ENCODE results near the gene CCDC170. TPM values are rescaled to one million over a fixed set of nuclear protein-coding genes. Genes with fewer than 3 reads are reported as not detected.

Gene CCDC170
- total RNA-seq, 1 donor from 2014 or later, result not detected

DNA sequence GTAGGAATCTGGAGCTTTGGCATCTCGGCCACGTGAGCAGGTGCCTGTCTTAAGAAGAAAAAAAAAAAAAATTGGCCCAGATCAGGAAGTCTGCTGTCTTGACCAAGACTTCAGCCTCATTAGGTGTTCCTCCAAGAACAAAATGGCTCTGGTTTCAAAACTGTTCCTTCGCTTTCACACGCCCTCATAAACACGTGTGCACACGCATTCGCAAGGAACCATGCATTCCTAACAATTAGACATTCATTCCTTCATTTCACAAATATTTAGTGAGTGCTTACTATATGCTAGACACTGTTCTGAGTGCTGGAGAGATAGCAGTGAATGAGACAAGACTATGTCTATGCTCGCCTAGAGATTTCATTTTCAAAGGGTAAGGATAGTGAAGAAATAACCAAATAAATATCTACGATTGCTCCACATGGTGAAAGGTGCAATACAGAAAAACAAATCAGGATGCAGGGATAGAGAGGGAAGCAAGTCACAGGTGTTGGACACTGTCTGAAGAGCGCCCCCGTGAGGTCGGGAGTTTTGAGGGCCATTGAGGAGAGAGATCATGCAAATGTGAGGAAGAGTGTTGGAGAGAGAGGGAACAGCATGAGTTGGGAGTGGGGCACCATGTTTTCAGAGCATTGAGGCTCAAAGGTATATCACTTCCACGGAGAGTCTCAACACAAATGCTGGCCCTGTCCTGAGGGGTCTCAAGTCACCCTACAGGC lies 53.3 kb downstream of the CCDC170 start:
- DNase-seq (ENCODE audit: low read depth), result no peak

DNA sequence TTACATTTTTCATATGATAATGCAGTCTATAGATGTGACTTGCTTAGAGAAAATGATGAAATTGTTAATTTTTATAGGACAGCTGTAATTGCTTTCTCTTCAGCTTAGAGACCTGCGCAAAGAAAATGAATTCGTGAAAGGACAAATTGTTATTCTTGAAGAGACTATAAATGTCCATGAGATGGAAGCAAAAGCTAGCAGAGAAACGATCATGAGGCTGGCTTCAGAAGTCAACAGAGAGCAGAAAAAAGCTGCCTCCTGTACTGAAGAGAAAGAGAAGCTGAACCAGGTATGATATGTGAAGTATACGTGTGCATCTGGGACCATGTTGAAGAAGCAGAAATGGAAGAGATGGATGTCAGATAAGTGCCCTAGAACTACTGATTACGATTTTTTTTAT lies 54.4 kb downstream of the CCDC170 start:
- no peak for DNase-seq (ENCODE audit: low read depth)

DNA sequence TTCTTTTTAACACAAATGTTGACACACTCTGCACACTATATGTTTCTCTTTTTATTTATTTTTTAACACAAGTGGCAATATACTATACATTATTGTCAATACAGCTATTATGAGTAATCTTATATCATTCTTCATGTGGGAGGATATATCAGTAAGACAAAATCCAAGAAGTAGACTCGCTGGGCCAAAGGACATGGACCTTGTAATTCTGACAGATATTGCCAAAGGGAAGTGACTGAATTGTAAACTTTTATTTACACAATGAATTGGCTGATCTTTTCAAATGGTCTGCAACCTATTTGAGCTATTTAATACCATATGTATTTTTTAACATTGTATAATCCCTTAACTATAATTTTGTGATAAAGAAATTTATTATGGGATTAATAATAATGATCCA lies 56.0 kb downstream of the CCDC170 start:
- no peak for DNase-seq (ENCODE audit: low read depth)

DNA sequence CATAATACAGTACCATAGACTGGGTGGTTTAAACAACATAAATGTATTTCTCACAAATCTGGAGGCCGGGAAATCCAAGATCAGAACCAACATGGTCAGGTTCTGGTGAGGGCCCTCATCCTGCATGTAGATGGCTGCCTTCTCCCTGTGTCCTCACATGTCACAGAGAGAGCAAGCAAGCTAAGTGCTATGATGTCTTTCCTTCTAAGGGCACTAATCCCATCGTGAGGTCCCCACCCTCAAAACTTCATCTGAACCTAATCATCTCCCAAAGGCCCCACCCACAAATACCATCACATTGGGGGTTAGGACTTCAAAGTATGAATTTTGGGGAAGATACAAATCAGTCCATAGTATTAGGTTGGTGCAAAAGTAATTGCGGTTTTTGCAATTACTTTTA lies 56.8 kb downstream of the CCDC170 start:
- no peak for DNase-seq (ENCODE audit: low read depth)

DNA sequence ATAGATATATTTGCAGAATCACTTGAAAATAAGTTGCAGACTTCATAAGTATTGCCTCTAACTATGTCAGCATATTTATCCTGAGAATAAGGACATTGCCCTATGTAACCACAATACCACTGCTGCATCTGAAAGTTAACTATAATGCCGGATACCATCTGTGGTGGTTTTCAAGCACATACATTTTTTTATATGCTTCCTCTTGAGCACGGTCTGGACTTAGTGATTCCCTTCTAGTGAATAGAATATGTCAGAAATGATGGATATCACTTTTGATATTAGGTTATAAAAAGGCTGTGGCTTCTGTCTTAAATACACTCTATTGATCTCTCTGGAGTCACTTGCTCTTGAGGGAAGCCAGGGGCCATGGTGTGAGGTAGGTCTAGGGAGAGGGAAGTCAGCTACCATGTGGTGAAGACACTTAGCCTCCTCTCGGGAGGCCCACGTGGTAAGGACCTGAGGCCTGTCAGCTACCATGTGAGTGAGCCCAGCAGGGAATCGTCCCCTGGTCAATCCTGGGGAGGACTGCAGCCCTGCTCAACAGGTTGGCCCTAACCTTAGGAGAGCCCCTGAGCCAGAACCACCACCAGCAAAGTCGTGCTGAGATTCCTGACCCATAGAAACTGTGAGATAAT lies 57.5 kb downstream of the CCDC170 start:
- DNase-seq (ENCODE audit: low read depth), result no peak

DNA sequence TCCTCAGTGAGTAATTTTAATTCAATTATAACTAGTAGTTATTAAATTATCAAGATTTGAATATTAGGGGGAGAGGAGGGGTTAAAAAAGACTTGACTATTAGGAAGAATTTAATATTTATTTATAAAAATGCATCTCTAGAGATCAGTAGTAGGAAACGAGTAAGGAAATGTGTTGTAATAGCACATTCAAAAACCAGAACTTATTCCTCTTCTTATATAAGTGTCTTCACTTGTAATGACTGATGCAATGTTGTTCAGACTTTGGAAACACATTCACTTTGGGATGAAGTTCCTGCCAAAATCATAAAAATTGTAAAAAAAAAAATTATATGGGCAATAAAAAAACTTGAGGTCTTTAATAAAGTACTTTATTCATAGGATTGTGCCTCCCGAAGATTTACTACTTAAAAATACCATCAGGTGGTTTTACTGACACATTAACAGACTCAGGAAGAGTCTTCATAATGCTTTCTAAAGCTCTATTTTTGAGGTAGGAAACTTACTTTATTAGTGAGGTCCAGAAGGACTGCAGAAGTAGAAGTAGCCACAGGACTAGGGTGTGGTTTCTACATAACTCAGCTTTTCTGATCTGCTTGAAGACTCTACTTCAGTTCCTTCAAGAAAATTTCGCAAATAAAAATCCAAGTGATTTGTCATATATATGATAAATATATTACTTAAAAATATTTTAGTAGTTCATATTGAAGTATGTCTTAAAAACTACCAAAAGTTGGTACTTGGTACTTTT lies 59.8 kb downstream of the CCDC170 start:
- DNase-seq (ENCODE audit: low read depth), result no peak

DNA sequence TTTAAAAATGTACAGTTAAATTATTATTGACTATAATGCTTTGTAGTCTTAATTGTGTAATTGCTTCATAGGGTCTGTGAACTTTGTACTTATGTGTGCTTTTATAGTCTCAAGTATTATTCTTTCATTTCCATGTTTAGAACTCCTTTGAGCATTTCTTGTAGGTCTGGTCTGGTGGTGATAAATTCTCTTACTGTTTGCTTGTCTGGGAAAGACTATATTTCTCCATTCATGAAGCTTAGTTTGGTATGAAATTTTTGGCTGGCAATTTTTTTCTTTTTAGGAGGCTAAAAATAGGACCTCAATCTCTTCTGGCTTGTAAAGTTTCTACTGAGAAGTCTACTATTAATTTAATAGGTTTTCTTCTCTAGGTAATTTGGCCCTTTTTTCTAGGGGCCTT lies 67.4 kb downstream of the CCDC170 start:
- no peak for DNase-seq (ENCODE audit: low read depth)

DNA sequence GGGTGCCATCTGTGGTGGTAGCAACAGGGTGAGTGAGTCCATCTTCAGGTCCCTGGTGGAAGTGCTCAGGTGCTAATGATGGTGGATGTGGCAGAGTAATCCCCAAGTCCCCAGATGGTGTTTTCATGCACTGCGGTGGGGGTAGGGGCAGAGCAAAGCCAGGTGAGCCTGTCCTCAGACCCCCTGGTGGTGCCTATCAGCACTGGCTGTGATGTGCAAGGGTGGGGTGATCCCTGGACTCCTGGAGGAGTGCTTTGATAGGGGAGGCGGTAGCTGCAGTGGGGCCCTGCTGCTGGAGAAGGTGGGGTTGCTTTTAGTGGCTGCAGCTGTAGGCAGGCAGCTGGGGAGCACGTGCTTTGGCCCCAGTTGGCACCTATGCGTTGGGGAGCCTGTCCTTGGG lies 70.8 kb downstream of the CCDC170 start:
- DNase-seq (ENCODE audit: low read depth), result no peak

DNA sequence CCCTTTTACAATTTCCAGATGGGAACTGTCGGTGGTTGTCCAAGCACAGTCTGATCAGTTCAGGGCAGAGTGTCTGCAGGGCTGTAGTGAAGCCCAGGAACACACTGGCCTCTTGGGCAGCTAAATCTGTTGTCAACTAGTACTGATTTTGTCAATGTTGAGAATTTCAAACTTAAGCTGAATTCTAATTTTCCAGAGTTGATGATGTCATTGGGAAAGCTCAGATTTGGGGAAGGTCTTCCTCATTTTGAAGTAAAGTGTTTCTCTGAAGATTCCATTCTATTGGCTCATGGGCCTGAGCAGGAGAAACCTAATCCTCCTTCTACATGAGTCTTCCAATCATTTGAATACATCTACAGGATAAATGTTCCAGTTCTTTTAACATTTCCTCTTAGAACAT lies 72.1 kb downstream of the CCDC170 start:
- DNase-seq (ENCODE audit: low read depth), result no peak

DNA sequence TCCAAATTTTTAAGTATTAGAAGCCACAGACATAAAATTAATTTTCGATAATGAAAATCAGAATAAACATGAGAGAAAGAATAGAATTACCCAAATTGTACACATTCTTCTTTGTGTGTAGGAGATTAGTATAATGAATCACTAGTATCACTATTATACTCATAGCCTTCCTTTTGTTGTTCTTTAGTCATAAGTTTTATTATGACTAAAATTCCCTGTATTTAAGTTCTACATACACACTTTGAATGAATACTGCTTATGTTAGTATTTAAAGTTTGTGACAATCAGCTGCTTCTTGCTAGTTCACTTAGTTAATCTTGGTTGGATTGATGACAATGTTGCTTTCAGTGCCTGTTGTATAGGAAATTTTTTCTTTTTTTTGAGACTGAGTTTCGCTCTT lies 72.7 kb downstream of the CCDC170 start:
- no peak for DNase-seq (ENCODE audit: low read depth)

DNA sequence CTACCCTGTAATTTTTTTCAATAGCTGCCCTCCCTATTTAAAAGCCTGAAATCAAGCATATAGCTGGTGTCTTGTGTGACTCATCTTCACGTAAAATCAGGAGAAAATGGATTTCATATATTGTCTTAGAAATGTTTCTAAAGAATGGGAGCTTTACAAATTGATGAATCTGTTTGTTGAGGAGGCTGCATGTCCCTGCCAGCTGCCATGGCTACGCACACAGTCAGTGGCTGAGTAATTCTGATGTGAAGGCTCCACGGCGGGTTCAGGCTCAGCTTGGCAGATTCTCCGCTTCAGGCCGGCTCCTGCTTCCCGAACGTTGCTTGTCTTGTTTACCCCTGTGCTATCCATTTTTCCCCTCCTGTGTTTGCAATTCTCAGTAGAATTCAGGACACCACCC lies 82.8 kb downstream of the CCDC170 start:
- DNase-seq (ENCODE audit: low read depth), result no peak

DNA sequence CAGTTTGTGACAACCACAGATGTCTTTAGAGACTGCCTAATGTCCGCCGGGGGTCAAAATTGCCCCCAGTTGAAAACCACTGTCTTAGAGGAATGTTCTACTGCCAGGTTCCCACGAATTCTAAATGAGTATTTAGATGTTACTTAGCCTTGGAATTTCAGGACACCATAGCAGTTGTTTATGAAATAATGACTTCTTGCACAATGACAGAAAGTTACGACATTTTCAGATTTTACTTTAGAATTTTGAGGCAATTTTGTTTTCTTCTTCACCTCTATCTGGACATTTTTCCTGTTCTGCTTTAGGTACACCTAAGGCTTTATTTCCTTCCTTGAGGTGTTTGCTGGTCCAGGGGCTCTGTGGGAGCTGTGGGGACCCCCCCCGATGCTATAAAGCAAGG lies 83.4 kb downstream of the CCDC170 start:
- no peak for DNase-seq (ENCODE audit: low read depth)

DNA sequence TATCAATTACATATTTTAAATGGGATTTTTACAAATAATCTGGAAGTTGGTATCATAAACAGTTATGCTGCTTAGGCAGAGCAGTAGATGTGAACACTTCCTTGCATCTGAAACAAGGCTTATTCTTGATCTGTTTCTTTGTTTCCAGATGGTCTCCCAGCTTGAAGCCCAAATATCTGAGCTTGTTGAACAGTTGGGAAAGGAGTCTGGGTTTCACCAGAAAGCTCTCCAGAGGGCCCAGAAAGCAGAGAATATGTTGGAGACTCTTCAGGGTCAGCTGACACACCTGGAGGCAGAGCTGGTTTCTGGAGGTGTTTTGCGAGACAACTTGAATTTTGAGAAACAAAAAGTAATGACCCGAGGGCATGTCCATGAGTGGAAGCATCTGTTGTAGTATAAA lies 91.9 kb downstream of the CCDC170 start:
- DNase-seq (ENCODE audit: low read depth), result no peak

DNA sequence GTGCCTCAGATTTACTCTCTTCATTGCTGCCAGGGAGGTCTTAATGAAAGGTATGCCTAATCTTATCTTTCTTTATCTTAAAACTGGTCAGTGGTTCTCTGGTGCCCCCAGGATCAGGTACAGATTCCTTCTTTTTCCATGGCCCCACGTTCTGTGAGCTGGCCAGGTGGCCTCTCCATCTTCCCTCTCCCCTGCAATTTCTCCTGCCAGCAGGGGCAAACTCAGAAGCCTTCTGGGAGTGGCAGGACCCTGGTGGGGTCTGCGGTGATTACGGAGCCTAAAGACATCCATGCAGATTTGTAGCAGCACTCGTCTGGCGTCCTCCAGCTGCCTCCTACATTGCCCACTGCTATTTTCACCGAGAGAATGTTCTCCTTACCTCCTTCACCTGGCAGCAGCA lies 95.8 kb downstream of the CCDC170 start:
- DNase-seq (ENCODE audit: low read depth), result no peak

DNA sequence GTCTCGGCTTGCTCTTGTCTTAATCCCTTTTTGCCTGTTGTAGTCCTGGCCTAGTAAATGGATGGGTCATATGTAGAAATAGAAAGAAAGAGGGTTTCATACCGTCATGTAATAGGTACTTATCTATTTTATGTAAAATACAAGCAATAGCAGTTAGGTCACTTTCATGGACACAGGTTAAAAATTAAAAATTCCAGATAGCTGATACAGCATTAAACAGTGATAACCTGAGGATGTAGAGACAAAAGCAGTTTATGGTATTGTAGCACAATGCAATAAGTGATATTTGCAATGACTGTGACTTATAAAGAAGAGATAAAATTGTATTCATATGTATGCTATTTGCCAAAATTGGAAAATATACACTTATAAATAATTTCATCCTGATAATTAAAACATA lies 96.9 kb downstream of the CCDC170 start:
- no peak for DNase-seq (ENCODE audit: low read depth)

DNA sequence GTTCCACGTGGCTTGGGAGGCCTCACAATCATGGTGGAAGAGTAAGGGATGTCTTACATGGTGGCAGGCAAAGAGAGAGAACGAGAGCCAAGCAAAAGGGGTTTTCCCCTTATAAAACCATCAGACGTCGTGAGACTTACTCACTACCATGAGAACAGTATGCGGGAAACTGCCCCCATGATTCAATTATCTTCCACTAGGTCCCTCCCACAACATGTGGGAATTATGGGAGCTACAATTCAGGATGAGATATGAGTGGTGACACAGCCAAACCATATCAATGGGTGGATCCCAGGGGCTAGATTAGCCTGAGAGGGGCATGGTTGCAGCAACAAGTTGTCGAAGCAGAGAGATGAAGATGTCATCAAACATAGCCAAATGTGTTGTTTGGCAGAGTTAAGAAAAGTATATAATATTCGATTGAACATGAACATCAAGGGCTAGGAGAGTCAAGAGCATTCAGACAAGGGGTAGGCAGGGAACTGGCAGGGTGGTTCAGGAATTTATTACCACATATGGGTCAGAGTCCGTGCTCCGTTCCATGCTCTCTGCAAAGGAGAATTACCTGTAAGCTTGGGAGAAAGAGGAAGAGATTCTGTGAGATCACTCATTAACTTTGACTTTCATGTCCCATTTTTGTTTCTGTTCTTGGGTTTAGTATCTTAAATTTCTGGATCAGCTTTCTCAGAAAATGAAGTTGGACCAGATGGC lies 98.8 kb downstream of the CCDC170 start:
- no peak for DNase-seq (ENCODE audit: low read depth)

DNA sequence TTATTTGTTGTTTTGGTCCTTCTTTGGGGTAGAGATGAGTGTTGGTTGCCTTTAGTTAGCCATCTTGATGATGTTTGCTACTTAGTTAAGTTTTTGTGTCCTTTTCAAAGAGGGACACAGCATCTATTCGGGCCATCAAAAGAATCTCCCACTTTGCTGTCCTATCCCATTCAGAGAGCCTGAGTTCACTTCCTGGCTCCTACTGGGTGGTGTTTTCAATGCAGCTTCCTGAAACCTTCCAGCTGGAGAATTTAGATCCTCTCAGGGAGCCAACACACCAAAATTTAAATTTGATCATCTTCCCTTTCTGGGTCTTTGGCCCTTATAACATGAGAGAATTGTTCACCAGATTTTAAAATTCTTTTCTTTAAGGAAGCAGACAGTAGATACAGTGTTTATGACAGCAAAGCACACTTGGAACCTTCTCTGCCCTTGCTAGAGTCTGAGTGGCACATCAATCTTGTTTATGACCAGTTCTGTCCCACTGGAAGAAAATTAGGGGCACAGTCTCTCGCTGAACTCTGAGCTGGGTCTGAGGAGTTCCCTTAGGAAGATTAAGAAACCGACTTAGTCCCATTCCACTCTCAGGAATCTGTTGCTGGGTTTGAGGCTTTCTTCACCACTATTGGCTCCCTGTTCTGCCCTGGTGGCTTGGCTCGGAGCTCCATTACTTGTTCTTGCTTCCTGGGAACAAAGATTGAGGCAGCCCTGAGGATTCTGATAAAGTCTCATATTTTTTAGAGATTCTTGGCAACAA lies 115.5 kb downstream of the CCDC170 start:
- no peak for DNase-seq (ENCODE audit: low read depth)

DNA sequence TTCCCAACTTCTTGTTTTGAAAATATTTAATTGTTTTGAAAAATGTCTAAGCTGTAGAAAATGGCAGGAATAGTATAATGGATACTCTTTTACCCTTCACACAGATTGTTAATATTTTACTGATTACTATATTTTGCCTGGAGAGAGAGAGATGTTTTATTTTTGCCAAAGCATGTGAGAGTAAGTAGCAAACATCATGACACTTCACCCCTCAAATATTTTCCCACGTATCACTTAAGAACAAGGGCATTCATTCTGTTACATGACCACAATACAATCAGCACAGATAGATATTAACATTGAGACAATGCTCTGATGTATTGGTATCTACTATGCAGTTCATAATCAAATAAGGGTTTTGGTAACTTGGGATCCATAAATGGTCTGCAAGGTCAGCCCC lies 116.5 kb downstream of the CCDC170 start:
- DNase-seq (ENCODE audit: low read depth), result no peak

DNA sequence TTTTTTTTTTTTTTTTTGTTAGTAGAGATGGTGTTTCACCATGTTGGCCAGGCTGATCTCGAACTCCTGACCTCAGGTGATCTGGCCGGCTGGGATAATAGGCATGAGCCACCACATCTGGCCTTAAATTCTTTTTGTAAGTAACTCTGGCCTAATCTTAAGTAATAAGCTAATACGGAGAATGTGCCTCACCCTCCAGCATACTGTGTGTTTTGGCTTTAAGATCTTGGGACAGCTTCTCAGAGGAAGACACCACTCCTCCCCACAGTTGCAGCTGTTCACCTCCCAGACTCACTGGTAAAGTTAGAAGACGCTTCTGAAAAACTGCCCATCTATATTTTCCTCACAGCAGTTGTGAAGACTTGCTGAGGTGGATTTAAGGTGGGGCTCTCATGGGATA lies 120.8 kb downstream of the CCDC170 start:
- peak; percentile 29 for DNase-seq (ENCODE audit: low read depth)

DNA sequence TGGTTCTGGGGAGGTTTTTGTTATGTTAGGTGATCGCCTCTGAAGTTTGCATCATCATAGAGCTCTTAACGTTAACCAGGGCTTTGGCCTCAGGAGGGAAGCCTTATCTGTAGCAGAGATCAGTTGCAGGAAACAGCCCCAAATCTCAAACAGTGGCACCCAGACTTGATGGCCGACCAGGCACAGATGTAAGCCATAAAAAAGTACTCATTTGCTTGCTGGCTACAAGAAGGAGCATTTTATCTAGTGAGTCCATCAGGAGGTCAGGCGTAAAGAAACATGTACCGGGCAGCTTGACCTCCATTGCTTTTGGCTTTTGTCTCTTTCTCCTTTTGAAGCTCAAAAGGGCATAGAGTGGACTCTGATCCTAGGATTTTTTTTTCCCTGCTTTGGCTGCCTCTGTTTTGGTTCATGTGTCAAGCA lies 122.3 kb downstream of the CCDC170 start:
- no peak for DNase-seq (ENCODE audit: low read depth)

DNA sequence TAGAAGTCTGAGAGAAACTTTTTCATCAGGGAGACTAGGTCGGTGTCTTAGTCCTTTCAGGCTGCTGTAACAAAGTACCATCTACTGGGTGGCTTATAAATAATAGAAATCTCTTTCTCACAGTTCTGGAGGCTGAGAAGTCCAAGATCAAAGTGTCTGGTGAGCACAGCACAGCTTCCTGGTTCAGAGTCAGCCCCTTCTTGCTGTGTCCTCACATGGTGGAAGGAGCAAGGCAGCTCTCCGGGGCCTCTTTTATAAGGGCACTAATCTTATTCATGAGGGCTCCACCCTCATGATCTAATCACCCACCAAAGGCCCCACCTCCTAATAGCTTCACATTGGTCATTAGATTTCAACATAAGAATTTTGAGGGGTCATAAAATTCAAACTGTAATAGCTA lies 122.8 kb downstream of the CCDC170 start:
- no peak for DNase-seq (ENCODE audit: low read depth)

Data from myocyte (in vitro differentiated cells).